Measurements from ENCODE around the gene SHE.
"Not testable (repeated sequence)": the region's sequence is repeated elsewhere in the genome, so short reads cannot be mapped to it uniquely, and the experiment has no call there.

The SHE gene

GRCh38 chr1:154502066-154502743 lies at the start of gene SHE, which contains the start of gene TDRD10:
Gene SHE (minus strand): TSS chr1:154502412. CDS start chr1:154502026, 386 bp downstream.
Gene TDRD10 (plus strand): TSS chr1:154502219. CDS start chr1:154506904, 4,685 bp downstream.
- no peak for DNase-seq

GRCh38 chr1:154551474-154551873 lies 49.3 kb upstream of the SHE start:
- DNase-seq = no peak

- no peak for DNase-seq
These were observed 48.4 kb upstream of the SHE start for GRCh38 chr1:154550657-154551056.

GRCh38 chr1:154550070-154550469 lies 47.9 kb upstream of the SHE start:
- DNase-seq = no peak

GRCh38 chr1:154549202-154549770 lies 47.1 kb upstream of the SHE start:
- DNase-seq = no peak

- DNase-seq = no peak
These were observed 45.8 kb upstream of the SHE start for GRCh38 chr1:154548028-154548427.

- DNase-seq = no peak
These were observed 45.0 kb upstream of the SHE start for GRCh38 chr1:154547105-154547732.

GRCh38 chr1:154546264-154547063 lies 44.3 kb upstream of the SHE start:
- peak; percentile 63 for DNase-seq

GRCh38 chr1:154541231-154541630 lies 39.0 kb upstream of the SHE start:
- no peak for DNase-seq

GRCh38 chr1:154539486-154540483 lies 37.6 kb upstream of the SHE start:
- no peak for DNase-seq

GRCh38 chr1:154536570-154536969 lies 34.4 kb upstream of the SHE start:
- no peak for DNase-seq

- DNase-seq = no peak
These were observed 32.0 kb upstream of the SHE start for GRCh38 chr1:154533952-154534844.

GRCh38 chr1:154531950-154532349 lies 29.7 kb upstream of the SHE start:
- DNase-seq = not testable (repeated sequence)

GRCh38 chr1:154529308-154529707 lies 27.1 kb upstream of the SHE start:
- DNase-seq = no peak

GRCh38 chr1:154527192-154527591 lies 25.0 kb upstream of the SHE start:
- DNase-seq = no peak

GRCh38 chr1:154524881-154525280 lies 22.7 kb upstream of the SHE start:
- no peak for DNase-seq

- no peak for DNase-seq
These were observed 19.5 kb upstream of the SHE start for GRCh38 chr1:154521695-154522094.

GRCh38 chr1:154520333-154520732 lies 18.1 kb upstream of the SHE start:
- DNase-seq = peak; percentile 56

- DNase-seq = no peak
These were observed 17.4 kb upstream of the SHE start for GRCh38 chr1:154519591-154519991.

- DNase-seq = no peak
These were observed 15.4 kb upstream of the SHE start for GRCh38 chr1:154517661-154518060.

- no peak for DNase-seq
These were observed 11.9 kb upstream of the SHE start for GRCh38 chr1:154514066-154514553.

Data from inflammatory macrophage treated with lipopolysaccharide for 4 hours (primary cell).